HL-60 (cell line): ENCODE data around the gene FABP1.

ENCODE experiments used
- DNase-seq, 2 experiments: peaks; one replicate each; pipeline ENCODE4 v3.0.0-alpha.2; 2010 to 2020; ENCODE audit warnings: low read depth in 1 of 2, low spot score in 1 of 2
- H3K27ac ChIP-seq: fragments of 250-450 bp; sonication (Bioruptor Pico); replicated peaks from 2 replicates; pipeline ENCODE4 v1.5.1; 2020; ENCODE audit warnings: mild to moderate bottlenecking, moderate library complexity
- H3K27me3 ChIP-seq: fragments of 250-450 bp; sonication (Bioruptor Pico); 2 replicates; pipeline ENCODE4 v1.5.1; 2021; ENCODE audit warnings: mild to moderate bottlenecking, moderate library complexity; ENCODE audit not compliant: insufficient read depth, poor library complexity, severe bottlenecking
- H3K4me3 ChIP-seq: replicated peaks from 2 replicates; pipeline ENCODE4 v1.5.1; 2011; ENCODE audit warnings: mild to moderate bottlenecking, control low read depth, low read length; ENCODE audit not compliant: insufficient read depth
- CTCF ChIP-seq: IDR thresholded peaks from one replicate; pipeline ENCODE4 v1.5.1; 2011; ENCODE audit warnings: low read length, control low read depth, inconsistent platforms; ENCODE audit not compliant: insufficient read depth
- GABPA ChIP-seq: IDR thresholded peaks from 2 replicates; pipeline ENCODE4 v1.6.1; 2012; ENCODE audit warnings: low read depth
- POLR2AphosphoS5 ChIP-seq: IDR thresholded peaks from 2 replicates; pipeline ENCODE4 v1.6.1; 2012; ENCODE audit warnings: low read depth
- REST ChIP-seq: IDR thresholded peaks from 2 replicates; pipeline ENCODE4 v1.6.1; 2012; ENCODE audit warnings: low read depth; ENCODE audit not compliant: insufficient replicate concordance
- SPI1 ChIP-seq: IDR thresholded peaks from 2 replicates; pipeline ENCODE4 v1.6.1; 2012; ENCODE audit warnings: low read depth, mild to moderate bottlenecking, borderline replicate concordance

Gene FABP1

GRCh38 chr2:88085602-88086001 lies 42.3 kb downstream of the FABP1 start:
- no peak overlapping the region for H3K27ac ChIP-seq
- no peaks in the 10 kb centered on the region for H3K27me3 ChIP-seq
- TF ChIP-seq POLR2AphosphoS5, result no peak
- TF ChIP-seq SPI1, result no peak
- TF ChIP-seq CTCF, result no peak
- TF ChIP-seq REST, result no peak
- no peak for TF ChIP-seq GABPA
- H3K4me3 ChIP-seq, result no peak overlapping the region
- DNase-seq, result no peak

GRCh38 chr2:88085099-88085498 lies 42.8 kb downstream of the FABP1 start:
- H3K27me3 ChIP-seq, result no peaks in the 10 kb centered on the region
- TF ChIP-seq REST, result no peak
- TF ChIP-seq SPI1, result no peak
- no peak for TF ChIP-seq GABPA
- TF ChIP-seq CTCF, result no peak
- TF ChIP-seq POLR2AphosphoS5, result no peak

GRCh38 chr2:88082781-88083180 lies 45.1 kb downstream of the FABP1 start:
- DNase-seq, result no peak
- Histone ChIP-seq H3K27me3 (no peaks in the 10 kb centered on the region), H3K27ac (peak overlapping the region; percentile 18; the same call in 1 of the 2 replicates), H3K4me3 (no peak overlapping the region)
- TF ChIP-seq GABPA (no peak), CTCF (no peak), REST (no peak), SPI1 (0 out of 2 replicates have a peak, but pooled peaks have one; percentile 10), POLR2AphosphoS5 (no peak)

More at GRCh38 chr2:88085099-88085498, 42.8 kb downstream of the FABP1 start:
- no peak for DNase-seq
- Histone ChIP-seq H3K4me3 (no peak overlapping the region), H3K27ac (no peak overlapping the region)
